ENCODE results near the gene PRXL2C. TPM values are rescaled to one million over a fixed set of nuclear protein-coding genes. Genes with fewer than 3 reads are reported as not detected.

PRXL2C gene
- total and polyA plus RNA-seq, 9 of the 15 experiments (the other 6 are each of a cell fraction or from before 2014, with no cell fraction given), result 3.6 to 15.3 (median 10.6) TPM

GRCh38 chr9:96667363-96667728 lies 12.2 kb upstream of the PRXL2C start:
- no peak for FAIRE-seq

More at GRCh38 chr9:96667363-96667728, 12.2 kb upstream of the PRXL2C start:
- ATAC-seq (no peak), DNase-seq (ENCODE audit: extremely low read depth in 1 of 4, low spot score in 3 of 4) (no peak)
- POLR2A ChIA-PET, result interaction anchor here (1.5 to 1.6 kb wide), 2 partner anchors 12 to 112 kb away, joined by 4 to 5 read pairs; partner anchors contain the start of gene PRXL2C
- intact Hi-C loops (cut with micrococcal nuclease), result loop anchor here (1.0 to 10.0 kb wide), 3 partner anchors 225 to 433 kb away; no protein-coding TSS in a partner anchor
- TF ChIP-seq ZNF232 (CRISPR knock-in tag; IDR thresholded peaks at IDR 0.05), result no peak
- no peak for TF ChIP-seq NKRF (IDR thresholded peaks at IDR 0.05; ENCODE audit: borderline replicate concordance)
- TF ChIP-seq MAFG (tag; conservative IDR thresholded peaks at IDR 0.05), result no peak
- H4K20me1 ChIP-seq (replicated peaks; ENCODE audit: control insufficient read depth, insufficient read depth, low read length), result no peaks in the 10 kb centered on the region
- H3K9me3 ChIP-seq (replicated peaks; ENCODE audit: control insufficient read depth, insufficient read depth, low read depth, low read length), result 0 out of 2 replicates have a peak, but pooled peaks cover 2% of the 10 kb centered on the region
- H2AFZ ChIP-seq (ENCODE audit: low read depth, low read length), result no peak overlapping the region
- peaks cover 0 to 4% of the 10 kb centered on the region in 2 experiments; a peak in 1 of 5 replicates for H3K4me1 ChIP-seq (replicated peaks in 1 of 2; ENCODE audit: control insufficient read depth in 2 of 2, insufficient read depth in 2 of 2, low read length in 2 of 2)
- no peak overlapping the region for H3K9ac ChIP-seq (ENCODE audit: insufficient read depth in 1 of 2, low read depth in 2 of 2, low read length in 2 of 2)
- 52% methylated on average over 2 of the region's 2 CpGs for WGBS (ENCODE audit: insufficient coverage, low coverage, missing lambda C conversion rate)
- H3K27me3 ChIP-seq (ENCODE audit: control insufficient read depth in 2 of 2, insufficient read depth in 2 of 2, low read length in 2 of 2), result no peaks in the 10 kb centered on the region
- no TSS peak for BruUV-seq (replicated peaks)
- no peaks in the 10 kb centered on the region for H3K79me2 ChIP-seq (ENCODE audit: control insufficient read depth, insufficient read depth, low read length)
- no peaks in the 10 kb centered on the region for H3K9me1 ChIP-seq (ENCODE audit: control insufficient read depth, insufficient read depth, low read length)
- no peak overlapping the region for H3K27ac ChIP-seq (ENCODE audit: extremely low read depth, low read depth, low read length)
- H3K36me3 ChIP-seq (ENCODE audit: control insufficient read depth, insufficient read depth, low read length), result no peaks in the 10 kb centered on the region
- H3K4me2 ChIP-seq (ENCODE audit: insufficient read depth, low read length), result no peak overlapping the region
- in situ Hi-C loops (cut with MboI), result loop anchor here (10.0 to 25.0 kb wide), 2 partner anchors 230 to 333 kb away; no protein-coding TSS in a partner anchor
- H3K4me3 ChIP-seq, result no peak overlapping the region
- CTCF ChIA-PET (ENCODE audit: low intra/inter-chr PET ratio), result interaction anchor here (1.1 to 1.5 kb wide), 3 partner anchors 226 to 435 kb away, joined by 3 to 11 read pairs (median 4); no protein-coding TSS in a partner anchor
